A673 (cell line): ENCODE measurements around the gene RECK. TPM values are rescaled to one million over a fixed set of nuclear protein-coding genes. Genes with fewer than 3 reads are reported as not detected.
"Not testable (repeated sequence)": the region's sequence is repeated elsewhere in the genome, so short reads cannot be mapped to it uniquely, and the experiment has no call there.

Source experiments
- Bru-seq: library from RNA; stranded (reverse); fragments of 400-500 nt; gene quantifications from one replicate; lab custom pipeline; 2021; lab: Mats Ljungman, UMichigan
- BruChase-seq, 2 experiments: library from RNA; stranded (reverse); fragments of 400-500 nt; gene quantifications; one replicate each; lab custom pipeline; 2021; lab: Mats Ljungman, UMichigan
- BruUV-seq: library from RNA; stranded (reverse); fragments of 400-500 nt; replicated peaks from 2 replicates; lab custom pipeline; 2021; lab: Mats Ljungman, UMichigan
- CTCF ChIA-PET: fragments of 300-600 bp; sonication (Branson Sonifier 250); formaldehyde crosslinking; loops from one replicate; lab custom pipeline; 2022; ENCODE audit warnings: antibody characterized with exemption; lab: Charles Lee
- POLR2A ChIA-PET: fragments of 300-600 bp; sonication (Branson Sonifier 250); formaldehyde crosslinking; loops from one replicate; lab custom pipeline; 2022; ENCODE audit warnings: antibody characterized with exemption; ENCODE audit not compliant: low non-redundant PET; lab: Charles Lee
- DNase-seq: peaks from one replicate; pipeline ENCODE4 v3.0.0-alpha.2; 2015; ENCODE audit warnings: low spot score
- H3K27ac ChIP-seq: fragments of 200-600 bp; sonication (generic); 2 replicates; pipeline ENCODE4 v1.5.1; 2016; ENCODE audit warnings: mixed run types, low read depth, mild to moderate bottlenecking, mixed read lengths, antibody characterized with exemption, low read length; ENCODE audit not compliant: poor library complexity, severe bottlenecking
- H3K27me3 ChIP-seq: fragments of 200-600 bp; sonication (generic); replicated peaks from 2 replicates; pipeline ENCODE4 v1.6.1; 2017; ENCODE audit warnings: mixed run types, low read depth, mild to moderate bottlenecking, mixed read lengths, antibody characterized with exemption, low read length; ENCODE audit not compliant: insufficient read depth, poor library complexity
- H3K36me3 ChIP-seq: fragments of 200-600 bp; sonication (generic); 2 replicates; pipeline ENCODE4 v1.6.1; 2016; ENCODE audit warnings: mixed run types, mild to moderate bottlenecking, mixed read lengths, antibody characterized with exemption, low read length; ENCODE audit not compliant: insufficient read depth, poor library complexity, severe bottlenecking
- H3K4me1 ChIP-seq: fragments of 200-600 bp; sonication (generic); 2 replicates; pipeline ENCODE4 v1.6.1; 2017; ENCODE audit warnings: mixed run types, mild to moderate bottlenecking, mixed read lengths, antibody characterized with exemption, low read length; ENCODE audit not compliant: insufficient read depth, poor library complexity, severe bottlenecking
- H3K4me3 ChIP-seq: fragments of 200-600 bp; sonication (generic); 2 replicates; pipeline ENCODE4 v1.5.1; 2016; ENCODE audit warnings: low read depth, mixed run types, mild to moderate bottlenecking, mixed read lengths, low read length; ENCODE audit not compliant: poor library complexity, severe bottlenecking
- H3K9me3 ChIP-seq: fragments of 200-600 bp; sonication (generic); 2 replicates; pipeline ENCODE4 v1.6.1; 2016; ENCODE audit warnings: mixed run types, low read depth, mild to moderate bottlenecking, mixed read lengths, antibody characterized with exemption, low read length; ENCODE audit not compliant: poor library complexity, severe bottlenecking
- EZH2 ChIP-seq: fragments of 200-600 bp; sonication (generic); IDR thresholded peaks from 2 replicates; pipeline ENCODE4 v1.6.1; 2017; ENCODE audit warnings: borderline replicate concordance, low read depth, mild to moderate bottlenecking, mixed read lengths, antibody characterized with exemption, low read length; ENCODE audit not compliant: poor library complexity, severe bottlenecking
- intact Hi-C: fragments of 100-400 bp; cut with micrococcal nuclease; formaldehyde crosslinking; loops from one replicate; pipeline ENCODE4 v1.10.0; 2022; ENCODE audit not compliant: unreplicated experiment
- long read RNA-seq: library from polyadenylated mRNA; stranded (forward); transcript quantifications from one replicate; pipeline ENCODE4 v2.0.0, GENCODE V29; 2022
- total RNA-seq: library from RNA; stranded (reverse); gene quantifications from 2 replicates; pipeline ENCODE4 v1.2.3, GENCODE V29; 2021
- TF ChIP-seq, protein P1 (sequence below): fragments of 300-800, 200-600 bp; sonication (generic); conservative IDR thresholded peaks from 2 replicates; pipeline ENCODE4 v1.5.1; 2017; ENCODE audit warnings: low read depth, mild to moderate bottlenecking, antibody characterized with exemption, low read length, moderate library complexity, mixed read lengths

RECK gene, protein sequence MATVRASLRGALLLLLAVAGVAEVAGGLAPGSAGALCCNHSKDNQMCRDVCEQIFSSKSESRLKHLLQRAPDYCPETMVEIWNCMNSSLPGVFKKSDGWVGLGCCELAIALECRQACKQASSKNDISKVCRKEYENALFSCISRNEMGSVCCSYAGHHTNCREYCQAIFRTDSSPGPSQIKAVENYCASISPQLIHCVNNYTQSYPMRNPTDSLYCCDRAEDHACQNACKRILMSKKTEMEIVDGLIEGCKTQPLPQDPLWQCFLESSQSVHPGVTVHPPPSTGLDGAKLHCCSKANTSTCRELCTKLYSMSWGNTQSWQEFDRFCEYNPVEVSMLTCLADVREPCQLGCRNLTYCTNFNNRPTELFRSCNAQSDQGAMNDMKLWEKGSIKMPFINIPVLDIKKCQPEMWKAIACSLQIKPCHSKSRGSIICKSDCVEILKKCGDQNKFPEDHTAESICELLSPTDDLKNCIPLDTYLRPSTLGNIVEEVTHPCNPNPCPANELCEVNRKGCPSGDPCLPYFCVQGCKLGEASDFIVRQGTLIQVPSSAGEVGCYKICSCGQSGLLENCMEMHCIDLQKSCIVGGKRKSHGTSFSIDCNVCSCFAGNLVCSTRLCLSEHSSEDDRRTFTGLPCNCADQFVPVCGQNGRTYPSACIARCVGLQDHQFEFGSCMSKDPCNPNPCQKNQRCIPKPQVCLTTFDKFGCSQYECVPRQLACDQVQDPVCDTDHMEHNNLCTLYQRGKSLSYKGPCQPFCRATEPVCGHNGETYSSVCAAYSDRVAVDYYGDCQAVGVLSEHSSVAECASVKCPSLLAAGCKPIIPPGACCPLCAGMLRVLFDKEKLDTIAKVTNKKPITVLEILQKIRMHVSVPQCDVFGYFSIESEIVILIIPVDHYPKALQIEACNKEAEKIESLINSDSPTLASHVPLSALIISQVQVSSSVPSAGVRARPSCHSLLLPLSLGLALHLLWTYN
- total RNA-seq, result 9.1 and 11.9 TPM in 2 replicates
- Bru-seq, nascent RNA, result percentile 69 among the genes with signal in this experiment
- BruChase-seq, experiment 1, labeled RNA remaining after a 2-hour chase, result percentile 64 among the genes with signal in this experiment
- percentile 55 among the genes with signal in this experiment for BruChase-seq, experiment 2, labeled RNA remaining after a 6-hour chase
- long read RNA-seq, full-length matches to known transcripts, result 19 of 65 reads
- long read RNA-seq, partial matches to known transcripts, result 18 of 65 reads
- long read RNA-seq, other reads (novel, unspliced or antisense), result 28 of 65 reads

- DNase-seq, result peak; percentile 89
- BruUV-seq, result no TSS peak
- Histone ChIP-seq H3K36me3 (no peaks in the 10 kb centered on the region), H3K27me3 (no peaks in the 10 kb centered on the region), H3K4me3 (peak within 1 kb of the TSS; percentile 95), H3K4me1 (peaks cover 13% of the 10 kb centered on the region), H3K27ac (peak within 1 kb of the TSS; percentile 71), H3K9me3 (no peaks in the 10 kb centered on the region)
- POLR2A ChIA-PET, result no interaction called here
- CTCF ChIA-PET, result interaction anchor here (0.8 kb wide), 1 partner anchor 14 kb away, joined by 3 read pairs; no protein-coding TSS in a partner anchor
- TF ChIP-seq, protein P1, sequence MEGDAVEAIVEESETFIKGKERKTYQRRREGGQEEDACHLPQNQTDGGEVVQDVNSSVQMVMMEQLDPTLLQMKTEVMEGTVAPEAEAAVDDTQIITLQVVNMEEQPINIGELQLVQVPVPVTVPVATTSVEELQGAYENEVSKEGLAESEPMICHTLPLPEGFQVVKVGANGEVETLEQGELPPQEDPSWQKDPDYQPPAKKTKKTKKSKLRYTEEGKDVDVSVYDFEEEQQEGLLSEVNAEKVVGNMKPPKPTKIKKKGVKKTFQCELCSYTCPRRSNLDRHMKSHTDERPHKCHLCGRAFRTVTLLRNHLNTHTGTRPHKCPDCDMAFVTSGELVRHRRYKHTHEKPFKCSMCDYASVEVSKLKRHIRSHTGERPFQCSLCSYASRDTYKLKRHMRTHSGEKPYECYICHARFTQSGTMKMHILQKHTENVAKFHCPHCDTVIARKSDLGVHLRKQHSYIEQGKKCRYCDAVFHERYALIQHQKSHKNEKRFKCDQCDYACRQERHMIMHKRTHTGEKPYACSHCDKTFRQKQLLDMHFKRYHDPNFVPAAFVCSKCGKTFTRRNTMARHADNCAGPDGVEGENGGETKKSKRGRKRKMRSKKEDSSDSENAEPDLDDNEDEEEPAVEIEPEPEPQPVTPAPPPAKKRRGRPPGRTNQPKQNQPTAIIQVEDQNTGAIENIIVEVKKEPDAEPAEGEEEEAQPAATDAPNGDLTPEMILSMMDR, result no peak
- no peak for TF ChIP-seq EZH2
- intact Hi-C loops, result no loop called here
These were observed at the start of gene RECK for GRCh38 chr9:36036780-36037548. Gene RECK, plus strand, starts transcription at chr9:36036913. Its CDS starts 86 bp downstream, at chr9:36036999.

DNA sequence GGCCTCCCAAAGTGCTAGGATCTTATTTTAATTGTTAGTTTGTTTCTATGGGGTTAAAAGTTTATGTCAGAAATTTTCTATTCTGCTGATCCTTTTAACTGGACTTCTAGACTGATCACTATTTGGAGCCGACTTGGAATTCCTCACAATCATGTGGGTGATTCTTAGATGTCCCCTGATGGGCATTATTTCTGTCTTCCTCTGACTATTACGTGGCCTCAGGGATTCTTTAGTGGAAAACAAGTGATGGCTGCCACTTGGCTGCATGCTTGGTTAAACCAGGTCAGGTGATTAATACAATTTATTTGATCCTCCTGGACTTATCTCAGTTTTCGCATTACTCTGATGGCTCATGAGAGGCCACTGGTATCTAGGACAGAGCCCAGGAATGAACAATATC, 46.6 kb upstream of the RECK start:
- H3K36me3 ChIP-seq, result no peaks in the 10 kb centered on the region
- H3K27ac ChIP-seq, result no peak overlapping the region
- no peak overlapping the region for H3K4me3 ChIP-seq
- intact Hi-C loops, result no loop called here
- H3K4me1 ChIP-seq, result no peaks in the 10 kb centered on the region
- POLR2A ChIA-PET, result no interaction called here
- H3K9me3 ChIP-seq, result no peaks in the 10 kb centered on the region
- TF ChIP-seq EZH2, result no peak
- TF ChIP-seq, protein P1, result no peak
- no TSS peak for BruUV-seq
- no peak for DNase-seq
- H3K27me3 ChIP-seq, result peaks cover 66% of the 10 kb centered on the region
- CTCF ChIA-PET, result no interaction called here

DNA sequence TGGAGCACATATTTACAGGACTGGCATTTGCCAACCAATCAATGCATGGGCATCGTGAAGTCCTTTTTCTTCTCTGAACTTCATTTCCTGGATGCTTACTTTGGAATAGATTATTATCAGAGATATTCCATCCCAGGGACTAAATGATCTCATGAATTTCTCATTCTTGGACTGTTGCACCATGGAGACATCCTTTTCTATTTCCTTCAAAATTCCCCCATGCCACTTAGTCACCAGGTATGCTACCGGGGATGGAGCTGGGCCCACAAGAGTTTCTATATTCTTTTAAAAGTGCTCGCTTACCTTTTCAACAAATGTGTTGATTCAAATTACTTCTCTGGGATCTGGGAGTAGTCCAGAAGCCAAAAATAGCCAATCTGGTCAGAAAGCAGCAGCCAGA, 43.6 kb upstream of the RECK start:
- H3K27ac ChIP-seq, H3K36me3 ChIP-seq, CTCF ChIA-PET, H3K4me1 ChIP-seq, H3K9me3 ChIP-seq, intact Hi-C loops, DNase-seq, POLR2A ChIA-PET, H3K4me3 ChIP-seq, BruUV-seq: not testable (repeated sequence)
- peaks cover 61% of the 10 kb centered on the region for H3K27me3 ChIP-seq
